Osteoblast (primary cell): ENCODE measurements around the gene FNDC10. TPM values are rescaled to one million over a fixed set of nuclear protein-coding genes. Genes with fewer than 3 reads are reported as not detected.
A peak's percentile ranks its signal among the peaks of the same experiment; 100 is the strongest.
"Not testable (repeated sequence)": the region's sequence is repeated elsewhere in the genome, so short reads cannot be mapped to it uniquely, and the experiment has no call there.

Experiments
- DNase-seq: peaks from one replicate; pipeline ENCODE4 v3.0.0; 2011; ENCODE audit warnings: low spot score, mixed read lengths; ENCODE audit not compliant: insufficient read length; ENCODE audit errors: missing footprints
- H2AFZ ChIP-seq: 2 replicates; pipeline ENCODE4 v1.6.0; 2011; ENCODE audit warnings: mild to moderate bottlenecking, low read length
- H3K27ac ChIP-seq: 2 replicates; pipeline ENCODE4 v1.5.1; 2011; ENCODE audit warnings: mild to moderate bottlenecking, low read depth, low read length, moderate library complexity
- H3K27me3 ChIP-seq: 2 replicates; pipeline ENCODE4 v1.6.0; 2012; ENCODE audit warnings: mild to moderate bottlenecking, control low read depth, inconsistent platforms, low read length, moderate library complexity; ENCODE audit not compliant: insufficient read depth
- H3K36me3 ChIP-seq: 2 replicates; pipeline ENCODE4 v1.5.1; 2011; ENCODE audit warnings: mild to moderate bottlenecking, low read length, control low read depth, moderate library complexity; ENCODE audit not compliant: insufficient read depth
- H3K4me1 ChIP-seq: 2 replicates; pipeline ENCODE4 v1.5.1; 2011; ENCODE audit warnings: mild to moderate bottlenecking, low read length, control low read depth, moderate library complexity; ENCODE audit not compliant: insufficient read depth
- H3K4me2 ChIP-seq: 2 replicates; pipeline ENCODE4 v1.6.0; 2011; ENCODE audit warnings: mild to moderate bottlenecking, low read length; ENCODE audit not compliant: insufficient read depth
- H3K4me3 ChIP-seq: fragments of 200-600 bp; sonication (generic); 3 replicates; pipeline ENCODE4 v1.5.1; 2012; ENCODE audit warnings: mild to moderate bottlenecking, low read length, inconsistent platforms; ENCODE audit not compliant: insufficient read depth
- H3K79me2 ChIP-seq: 2 replicates; pipeline ENCODE4 v1.6.0; 2012; ENCODE audit warnings: mild to moderate bottlenecking, low read length, control low read depth, inconsistent platforms; ENCODE audit not compliant: insufficient read depth
- H3K9me3 ChIP-seq: 2 replicates; pipeline ENCODE4 v1.5.1; 2011; ENCODE audit warnings: low read depth, low read length, control low read depth
- H4K20me1 ChIP-seq: 2 replicates; pipeline ENCODE4 v1.6.0; 2012; ENCODE audit warnings: mild to moderate bottlenecking, low read length, control low read depth; ENCODE audit not compliant: insufficient read depth
- CTCF ChIP-seq: IDR thresholded peaks from 2 replicates; pipeline ENCODE4 v1.5.1; 2011; ENCODE audit warnings: mild to moderate bottlenecking, low read depth, low read length, moderate library complexity; ENCODE audit errors: extremely low read depth
- total RNA-seq: library from RNA; depleted of rRNA; stranded (reverse); fragments of >200 nt; gene quantifications from 2 replicates; pipeline ENCODE4 v1.2.3, GENCODE V29; 2012

The FNDC10 gene
- total RNA-seq, 1 donor = 2.5 TPM

- H3K4me3 ChIP-seq = no peak overlapping the region
- H2AFZ ChIP-seq = no peak overlapping the region
- no peak overlapping the region for H3K4me2 ChIP-seq
- peaks cover 58% of the 10 kb centered on the region for H4K20me1 ChIP-seq
- DNase-seq = no peak
- H3K9me3 ChIP-seq = no peaks in the 10 kb centered on the region
- no peak overlapping the region for H3K27ac ChIP-seq
- H3K4me1 ChIP-seq = peaks cover 11% of the 10 kb centered on the region
- peaks cover 33% of the 10 kb centered on the region for H3K36me3 ChIP-seq
- no peaks in the 10 kb centered on the region for H3K27me3 ChIP-seq
- H3K79me2 ChIP-seq = peaks cover 60% of the 10 kb centered on the region
- no peak for TF ChIP-seq CTCF
Observed at GRCh38 chr1:1558591-1558990, 41.3 kb downstream of the FNDC10 start.

- not testable (repeated sequence) for H3K27me3 ChIP-seq, H3K27ac ChIP-seq, H3K9me3 ChIP-seq, H3K4me2 ChIP-seq, H2AFZ ChIP-seq, H3K4me3 ChIP-seq, DNase-seq
- peaks cover 24% of the 10 kb centered on the region for H3K36me3 ChIP-seq
- H3K4me1 ChIP-seq = peaks cover 11% of the 10 kb centered on the region
- H3K79me2 ChIP-seq = peaks cover 51% of the 10 kb centered on the region
- peaks cover 51% of the 10 kb centered on the region for H4K20me1 ChIP-seq
Observed at GRCh38 chr1:1557688-1558087, 42.2 kb downstream of the FNDC10 start.

GRCh38 chr1:1556961-1557360 lies 43.0 kb downstream of the FNDC10 start:
- not testable (repeated sequence) for H3K4me3 ChIP-seq, DNase-seq, H3K27me3 ChIP-seq, H2AFZ ChIP-seq, H3K27ac ChIP-seq, H3K4me2 ChIP-seq, H3K9me3 ChIP-seq
- H3K4me1 ChIP-seq = peaks cover 11% of the 10 kb centered on the region
- H3K79me2 ChIP-seq = peaks cover 49% of the 10 kb centered on the region
- peaks cover 43% of the 10 kb centered on the region for H4K20me1 ChIP-seq
- peaks cover 17% of the 10 kb centered on the region for H3K36me3 ChIP-seq

- peaks cover 42% of the 10 kb centered on the region for H4K20me1 ChIP-seq
- no peaks in the 10 kb centered on the region for H3K27me3 ChIP-seq
- H3K4me3 ChIP-seq = no peak overlapping the region
- H3K27ac ChIP-seq = no peak overlapping the region
- H3K4me1 ChIP-seq = peaks cover 11% of the 10 kb centered on the region
- peak; percentile 34 for DNase-seq
- no peak for TF ChIP-seq CTCF
- peaks cover 13% of the 10 kb centered on the region for H3K36me3 ChIP-seq
- H3K9me3 ChIP-seq = no peaks in the 10 kb centered on the region
- H3K4me2 ChIP-seq = no peak overlapping the region
- H3K79me2 ChIP-seq = peaks cover 49% of the 10 kb centered on the region
- H2AFZ ChIP-seq = no peak overlapping the region
Observed at GRCh38 chr1:1556505-1556904, 43.4 kb downstream of the FNDC10 start.

- peaks cover 48% of the 10 kb centered on the region for H4K20me1 ChIP-seq
- peaks cover 11% of the 10 kb centered on the region for H3K4me1 ChIP-seq
- DNase-seq = peak; percentile 96
- peak overlapping the region; percentile 24 for H3K27ac ChIP-seq
- H3K36me3 ChIP-seq = peaks cover 4% of the 10 kb centered on the region
- peak overlapping the region; percentile 13 for H3K4me3 ChIP-seq
- H3K4me2 ChIP-seq = peak overlapping the region; percentile 66
- no peak for TF ChIP-seq CTCF
- H3K9me3 ChIP-seq = no peaks in the 10 kb centered on the region
- peaks cover 51% of the 10 kb centered on the region for H3K79me2 ChIP-seq
- H3K27me3 ChIP-seq = no peaks in the 10 kb centered on the region
- no peak overlapping the region for H2AFZ ChIP-seq
Observed at GRCh38 chr1:1554926-1555915, 44.7 kb downstream of the FNDC10 start.
